ENCODE results near the gene FOXP1.

The FOXP1 gene

DNA sequence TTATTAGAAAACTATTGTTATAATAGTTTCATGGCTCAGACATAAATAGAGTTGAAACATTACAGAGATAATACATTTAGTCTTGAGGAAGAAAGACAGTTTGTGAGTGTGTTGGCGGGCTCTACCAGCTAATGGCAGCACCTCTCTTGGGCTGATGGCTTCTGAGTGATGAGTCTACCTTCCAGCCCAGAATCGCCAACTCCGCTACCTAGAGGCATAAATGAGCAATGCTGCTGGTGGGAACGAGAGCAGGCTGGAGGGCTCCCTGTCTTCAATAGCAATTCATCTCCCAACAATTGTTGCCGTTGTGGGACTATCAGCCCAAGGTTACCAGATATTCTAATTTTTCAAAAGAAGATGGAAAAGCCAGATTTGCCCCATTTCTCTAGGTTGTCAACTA lies 388.7 kb downstream of the FOXP1 start:
- no peak for DNase-seq
- H3K27me3 ChIP-seq: no peaks in the 10 kb centered on the region
- no peak overlapping the region for H3K4me3 ChIP-seq
- TF ChIP-seq, protein P1, sequence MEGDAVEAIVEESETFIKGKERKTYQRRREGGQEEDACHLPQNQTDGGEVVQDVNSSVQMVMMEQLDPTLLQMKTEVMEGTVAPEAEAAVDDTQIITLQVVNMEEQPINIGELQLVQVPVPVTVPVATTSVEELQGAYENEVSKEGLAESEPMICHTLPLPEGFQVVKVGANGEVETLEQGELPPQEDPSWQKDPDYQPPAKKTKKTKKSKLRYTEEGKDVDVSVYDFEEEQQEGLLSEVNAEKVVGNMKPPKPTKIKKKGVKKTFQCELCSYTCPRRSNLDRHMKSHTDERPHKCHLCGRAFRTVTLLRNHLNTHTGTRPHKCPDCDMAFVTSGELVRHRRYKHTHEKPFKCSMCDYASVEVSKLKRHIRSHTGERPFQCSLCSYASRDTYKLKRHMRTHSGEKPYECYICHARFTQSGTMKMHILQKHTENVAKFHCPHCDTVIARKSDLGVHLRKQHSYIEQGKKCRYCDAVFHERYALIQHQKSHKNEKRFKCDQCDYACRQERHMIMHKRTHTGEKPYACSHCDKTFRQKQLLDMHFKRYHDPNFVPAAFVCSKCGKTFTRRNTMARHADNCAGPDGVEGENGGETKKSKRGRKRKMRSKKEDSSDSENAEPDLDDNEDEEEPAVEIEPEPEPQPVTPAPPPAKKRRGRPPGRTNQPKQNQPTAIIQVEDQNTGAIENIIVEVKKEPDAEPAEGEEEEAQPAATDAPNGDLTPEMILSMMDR (IDR thresholded peaks at IDR 0.05): no peak
- H3K27ac ChIP-seq: no peak overlapping the region
- intact Hi-C loops (cut with DNase I; ENCODE audit: low total_unique reads): no loop called here
- H3K36me3 ChIP-seq: peaks cover 0 to 5% (median 0%) of the 10 kb centered on the region in 3 donors
- no peaks in the 10 kb centered on the region for H3K9me3 ChIP-seq
- H3K4me1 ChIP-seq: peaks cover 0 to 26% (median 7%) of the 10 kb centered on the region in 4 donors

DNA sequence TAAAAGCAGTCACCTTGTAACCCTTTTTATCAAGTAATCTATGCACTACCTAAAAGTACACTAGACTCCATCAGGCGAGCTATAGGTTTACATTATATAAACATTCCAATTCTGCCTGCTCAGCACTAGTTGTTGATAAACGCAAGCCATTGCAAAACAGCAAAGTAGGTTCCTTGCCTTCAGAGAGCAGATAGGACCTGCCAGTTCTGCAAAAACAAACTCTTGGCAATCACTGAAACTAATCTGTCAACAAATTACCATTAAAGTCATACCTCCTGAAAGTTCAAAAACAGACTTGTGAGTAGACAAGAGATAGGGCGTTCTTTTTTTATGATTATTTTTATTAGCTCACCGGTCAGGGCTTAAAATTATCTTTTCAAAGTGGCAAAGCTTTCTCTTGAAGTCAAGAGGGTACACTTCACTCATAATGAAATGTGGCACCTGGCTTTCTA lies 392.5 kb downstream of the FOXP1 start:
- Histone ChIP-seq H3K9me3 (no peaks in the 10 kb centered on the region), H3K27ac (no peak overlapping the region), H3K4me3 (no peak overlapping the region), H3K27me3 (no peaks in the 10 kb centered on the region), H3K4me1 (peaks cover 0 to 26% (median 7%) of the 10 kb centered on the region in 4 donors), H3K36me3 (no peaks in the 10 kb centered on the region)
- intact Hi-C loops (cut with DNase I; ENCODE audit: low total_unique reads): no loop called here
- DNase-seq: no peak
- TF ChIP-seq, protein P1 (IDR thresholded peaks at IDR 0.05): no peak

DNA sequence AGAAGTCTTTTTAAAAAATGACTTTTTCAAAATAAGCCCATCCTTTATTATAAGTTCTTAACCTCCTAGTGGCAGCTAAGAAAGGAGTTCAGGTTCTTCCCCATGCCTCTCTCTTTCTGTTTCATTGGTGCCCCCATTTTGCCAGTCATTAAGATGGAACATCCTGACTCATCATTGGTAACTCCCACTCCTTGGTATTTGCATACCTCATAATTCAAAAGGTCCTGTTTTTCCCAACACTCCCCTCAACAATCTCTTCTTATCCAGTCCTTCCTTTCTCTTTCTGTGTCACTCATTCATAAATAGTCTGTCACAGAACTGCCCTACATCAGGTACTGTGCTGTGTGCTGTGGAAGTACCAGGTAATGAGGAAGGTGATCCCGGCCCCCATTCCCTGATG lies 394.0 kb downstream of the FOXP1 start:
- Histone ChIP-seq H3K9me3 (no peaks in the 10 kb centered on the region), H3K4me3 (no peak overlapping the region), H3K36me3 (no peaks in the 10 kb centered on the region), H3K27me3 (no peaks in the 10 kb centered on the region), H3K27ac (no peak overlapping the region), H3K4me1 (peaks cover 0 to 26% (median 7%) of the 10 kb centered on the region in 4 donors)
- intact Hi-C loops (cut with DNase I; ENCODE audit: low total_unique reads): no loop called here
- no peak for DNase-seq
- TF ChIP-seq, protein P1 (IDR thresholded peaks at IDR 0.05): no peak

DNA sequence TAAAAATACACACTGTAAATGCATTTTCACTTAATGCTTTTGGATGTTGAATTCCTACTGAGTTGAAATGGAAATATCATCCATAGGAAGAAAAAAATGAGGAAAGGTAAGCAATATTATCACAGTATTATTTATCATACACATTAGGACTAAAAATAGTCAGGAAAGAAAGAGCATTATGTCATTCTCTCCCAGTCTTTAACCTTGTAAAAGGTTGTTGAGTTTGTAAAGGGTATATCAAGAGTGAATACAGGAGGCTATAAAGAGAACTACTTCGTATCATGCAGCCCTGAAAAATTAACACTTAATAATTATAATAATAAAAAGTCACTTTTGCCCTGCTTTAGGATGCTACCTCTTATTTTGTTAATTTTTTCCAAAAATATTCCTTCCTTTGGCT lies 395.8 kb downstream of the FOXP1 start:
- no peaks in the 10 kb centered on the region for H3K36me3 ChIP-seq
- H3K4me3 ChIP-seq: no peak overlapping the region
- intact Hi-C loops (cut with DNase I; ENCODE audit: low total_unique reads): no loop called here

DNA sequence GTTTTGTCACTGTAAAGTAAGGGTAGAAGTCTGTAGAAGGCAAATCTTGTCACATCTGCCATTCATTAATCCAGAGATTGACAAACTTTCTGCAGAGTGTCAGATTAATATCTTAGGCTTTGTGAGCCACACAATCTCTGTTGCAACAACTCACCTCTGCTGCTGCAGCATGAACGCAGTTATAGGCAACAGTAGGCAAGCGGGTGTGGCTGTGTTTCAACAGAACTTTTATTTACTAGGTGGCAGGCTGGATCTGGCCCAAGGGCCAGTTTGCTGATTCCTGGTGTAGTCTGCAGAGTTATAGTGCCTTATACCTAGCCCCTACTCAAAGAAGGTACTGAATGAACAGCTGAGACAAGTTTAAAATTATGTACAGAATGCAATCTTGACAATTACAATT lies 396.7 kb downstream of the FOXP1 start:
- no peak overlapping the region for H3K27ac ChIP-seq
- no peak overlapping the region for H3K4me3 ChIP-seq
- TF ChIP-seq, protein P1 (IDR thresholded peaks at IDR 0.05): no peak
- DNase-seq: no peak
- peaks cover 0 to 13% (median 7%) of the 10 kb centered on the region in 4 donors for H3K4me1 ChIP-seq
- no peaks in the 10 kb centered on the region for H3K9me3 ChIP-seq
- H3K27me3 ChIP-seq: no peaks in the 10 kb centered on the region
- no peaks in the 10 kb centered on the region for H3K36me3 ChIP-seq
- intact Hi-C loops (cut with DNase I; ENCODE audit: low total_unique reads): no loop called here

More for the DNA sequence above, 395.8 kb downstream of the FOXP1 start:
- H3K9me3 ChIP-seq: no peaks in the 10 kb centered on the region
- H3K4me1 ChIP-seq: peaks cover 0 to 21% (median 7%) of the 10 kb centered on the region in 4 donors
- no peak overlapping the region for H3K27ac ChIP-seq
- DNase-seq: no peak
- H3K27me3 ChIP-seq: no peaks in the 10 kb centered on the region
- TF ChIP-seq, protein P1 (IDR thresholded peaks at IDR 0.05): no peak

Data from tibial artery (tissue), 4 donors.